ENCODE results near the gene LCN2. TPM values are rescaled to one million over a fixed set of nuclear protein-coding genes. Genes with fewer than 3 reads are reported as not detected.
A peak's percentile ranks its signal among the peaks of the same experiment; 100 is the strongest.
"Not testable (repeated sequence)": the region's sequence is repeated elsewhere in the genome, so short reads cannot be mapped to it uniquely, and the experiment has no call there.

Gene LCN2
- total RNA-seq, 1 donor from 2014 or later: not detected

DNA sequence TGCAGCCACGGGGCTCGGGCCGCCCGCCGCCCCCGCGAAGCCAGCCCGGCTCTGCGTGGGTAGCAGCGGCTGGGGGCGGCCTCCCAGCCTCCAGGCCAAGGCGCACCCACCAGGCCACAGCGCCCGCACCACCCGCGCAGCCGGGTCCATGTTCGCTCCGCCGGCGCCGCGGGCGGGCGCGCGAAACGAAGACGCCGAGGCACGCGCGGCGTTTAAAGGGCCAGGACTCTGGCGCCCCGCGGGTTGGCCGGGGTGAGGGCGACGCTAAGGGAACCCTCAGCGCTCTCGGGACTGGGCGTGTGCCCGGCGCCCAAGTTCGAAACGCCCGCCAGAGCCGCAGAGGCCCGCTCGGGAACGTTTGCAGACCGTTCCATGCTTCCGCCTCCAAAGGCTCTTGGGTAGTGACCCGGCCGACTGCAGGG, 21.7 kb upstream of the LCN2 start, which contains the start of gene PTGES2:
Gene PTGES2, minus strand, starts transcription at position 162 of the 422 bp plus-strand sequence. Its CDS starts 12 bp downstream, at position 150.
- peak; percentile 92 for DNase-seq (ENCODE audit: low read depth)

DNA sequence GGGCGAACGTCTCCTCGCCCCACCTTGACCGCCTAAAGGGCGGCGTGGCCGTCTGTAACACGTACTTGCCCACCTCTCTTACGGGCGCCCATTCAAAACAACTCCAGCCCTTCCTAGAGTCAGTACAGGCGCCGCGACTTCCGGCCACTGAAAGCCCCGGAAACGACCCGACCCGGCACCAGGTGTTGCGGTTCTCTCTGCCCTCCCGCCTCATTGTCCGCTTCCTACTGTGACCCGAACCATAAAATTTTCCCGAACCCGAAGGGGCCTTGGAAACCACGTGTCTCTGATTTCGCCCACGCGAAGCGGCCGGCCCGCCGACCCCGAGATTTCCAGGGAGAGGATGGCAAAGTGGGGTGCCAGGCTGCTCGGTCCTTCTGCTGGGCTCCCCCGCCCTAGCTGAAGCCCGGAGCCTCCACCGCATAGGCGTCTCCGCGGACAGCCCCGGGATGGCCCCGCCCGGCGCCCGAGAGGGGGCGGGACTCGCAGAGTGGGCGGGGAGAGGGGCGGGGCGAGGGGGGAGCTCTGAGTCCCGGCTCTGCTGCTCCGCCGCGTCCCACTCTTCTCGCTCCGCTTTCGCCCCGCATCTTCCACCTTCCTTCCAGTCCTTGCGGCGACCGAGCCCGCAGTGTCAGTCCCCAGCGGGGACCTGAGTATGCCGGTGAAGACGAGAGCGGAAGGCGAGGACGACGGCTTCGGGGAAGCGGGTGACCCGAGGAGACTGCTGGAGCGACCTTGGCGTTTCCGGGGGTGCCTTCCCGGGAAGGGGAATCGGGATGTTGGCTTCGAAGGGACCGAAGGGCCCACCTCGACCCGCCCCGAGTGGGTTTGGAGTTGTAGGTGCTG, 21.0 kb upstream of the LCN2 start:
- DNase-seq (ENCODE audit: low read depth): peak; percentile 95

DNA sequence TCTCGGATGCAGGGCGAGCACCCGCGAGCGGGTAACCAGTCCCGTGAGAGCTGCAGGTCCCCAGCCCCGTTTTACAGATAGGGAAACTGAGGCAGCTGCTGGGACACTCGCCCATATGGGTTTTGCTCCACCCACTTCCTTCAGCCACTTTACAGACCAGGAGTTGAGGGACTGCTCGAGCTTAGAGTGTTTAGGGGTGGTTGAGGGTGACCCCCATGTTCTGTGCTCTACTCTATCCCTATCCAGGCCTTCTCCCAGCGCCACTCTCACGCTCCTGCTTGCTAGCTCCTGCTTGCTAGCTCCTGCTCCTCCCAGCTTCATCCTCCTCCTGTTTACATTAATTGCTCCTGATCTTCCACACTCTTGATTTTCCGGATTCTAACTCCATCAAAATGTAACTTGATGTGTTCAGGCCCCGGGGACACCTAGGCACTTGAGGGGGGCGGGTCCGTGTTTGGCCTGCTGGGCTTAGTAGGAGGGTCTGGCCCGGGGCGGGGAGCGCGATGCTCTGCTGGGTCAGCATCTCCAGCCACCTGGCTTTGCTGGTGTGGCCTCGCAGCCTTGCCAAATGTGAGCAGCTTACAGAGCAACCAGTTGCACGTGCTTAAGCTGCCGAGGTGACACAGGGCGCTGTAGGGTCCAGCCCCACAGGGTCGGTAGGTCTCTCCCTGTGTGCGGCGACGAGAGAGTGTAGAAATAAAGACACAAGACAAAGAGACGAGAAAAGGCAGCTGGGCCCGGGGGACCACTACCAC, 20.2 kb upstream of the LCN2 start:
- no peak for DNase-seq (ENCODE audit: low read depth)

DNA sequence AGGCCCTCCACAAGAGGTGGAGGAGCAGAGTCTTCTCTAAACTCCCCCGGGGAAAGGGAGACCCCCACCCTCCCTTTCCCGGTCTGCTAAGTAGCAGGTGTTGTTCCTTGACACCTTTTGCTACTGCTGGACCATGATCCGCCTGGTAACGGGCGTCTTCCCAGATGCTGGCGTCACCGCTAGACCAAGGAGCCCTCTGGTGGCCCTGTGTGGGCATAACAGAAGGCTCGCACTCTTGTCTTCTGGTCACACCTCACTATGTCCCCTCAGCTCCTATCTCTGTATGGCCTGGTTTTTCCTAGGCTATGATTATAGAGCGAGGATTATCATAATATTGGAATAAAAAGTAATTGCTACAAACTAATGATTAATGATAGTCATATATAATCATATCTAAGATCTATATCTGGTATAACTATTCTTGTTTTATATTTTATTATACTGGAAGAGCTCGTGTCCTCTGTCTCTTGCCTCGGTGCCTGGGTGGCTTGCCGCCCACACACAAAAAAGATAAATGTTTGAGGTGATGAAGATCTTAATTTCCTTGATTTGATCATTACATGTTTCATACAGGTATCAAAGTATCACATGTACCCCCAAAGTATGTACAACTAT, 19.2 kb upstream of the LCN2 start:
- not testable (repeated sequence) for DNase-seq (ENCODE audit: low read depth)

DNA sequence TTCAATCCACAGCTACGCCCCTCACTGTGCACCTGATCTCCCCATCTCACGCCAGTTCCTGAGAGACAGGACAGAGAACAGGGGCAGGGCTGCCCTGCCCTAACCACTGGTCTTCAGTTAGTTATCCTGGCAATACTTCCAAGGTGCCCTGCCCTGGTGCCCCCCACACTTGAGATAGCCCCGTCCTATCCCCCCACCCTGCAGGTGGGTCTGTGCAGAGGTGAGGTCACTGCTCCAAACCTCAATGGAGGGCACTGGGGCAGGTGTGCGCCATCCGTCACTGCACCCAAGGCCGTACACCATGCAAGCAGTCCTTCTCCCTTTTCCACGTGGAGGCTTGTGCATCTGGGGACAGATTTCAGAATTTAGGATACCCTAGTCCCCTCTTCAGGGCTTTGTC, 18.6 kb upstream of the LCN2 start:
- DNase-seq (ENCODE audit: low read depth): not testable (repeated sequence)

DNA sequence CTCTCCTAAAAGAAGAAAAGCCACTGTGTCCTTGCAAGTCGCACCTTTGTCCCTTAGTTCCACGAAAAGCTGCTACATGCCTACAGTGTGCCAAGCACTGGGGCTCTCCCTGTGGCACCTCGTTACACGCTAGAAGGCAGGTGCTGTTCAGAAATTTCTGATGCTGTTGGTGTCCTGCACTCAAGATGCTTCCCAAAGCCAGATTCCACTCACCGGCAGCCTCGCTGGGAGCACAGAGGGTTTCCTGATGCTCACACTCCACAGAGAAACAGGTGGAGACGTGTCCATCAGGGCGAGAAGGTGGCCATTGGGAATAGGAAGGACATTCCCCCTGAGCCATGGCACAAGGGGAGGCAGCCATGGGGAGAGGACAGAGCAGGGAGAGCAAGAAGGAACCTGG, 17.9 kb upstream of the LCN2 start:
- not testable (repeated sequence) for DNase-seq (ENCODE audit: low read depth)

DNA sequence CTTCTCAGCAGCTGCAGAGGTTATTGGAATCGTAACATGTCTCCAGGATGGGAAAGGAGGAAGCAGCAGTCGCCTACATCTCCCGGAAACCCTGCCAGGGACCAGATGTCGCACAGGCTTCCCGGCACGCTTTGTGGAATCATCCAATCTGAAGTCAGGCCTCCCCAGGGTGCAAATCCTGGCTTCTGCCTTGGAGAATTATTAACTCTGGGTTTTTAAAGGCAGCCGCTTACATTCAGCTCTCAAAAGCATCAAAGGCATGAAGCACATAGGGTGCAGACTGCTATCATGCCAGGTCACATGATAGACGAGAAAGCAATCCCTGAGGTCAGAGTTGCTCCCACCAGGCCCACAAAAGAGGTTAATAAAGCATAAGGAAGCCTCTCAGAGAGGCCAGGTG, 17.1 kb upstream of the LCN2 start:
- not testable (repeated sequence) for DNase-seq (ENCODE audit: low read depth)

DNA sequence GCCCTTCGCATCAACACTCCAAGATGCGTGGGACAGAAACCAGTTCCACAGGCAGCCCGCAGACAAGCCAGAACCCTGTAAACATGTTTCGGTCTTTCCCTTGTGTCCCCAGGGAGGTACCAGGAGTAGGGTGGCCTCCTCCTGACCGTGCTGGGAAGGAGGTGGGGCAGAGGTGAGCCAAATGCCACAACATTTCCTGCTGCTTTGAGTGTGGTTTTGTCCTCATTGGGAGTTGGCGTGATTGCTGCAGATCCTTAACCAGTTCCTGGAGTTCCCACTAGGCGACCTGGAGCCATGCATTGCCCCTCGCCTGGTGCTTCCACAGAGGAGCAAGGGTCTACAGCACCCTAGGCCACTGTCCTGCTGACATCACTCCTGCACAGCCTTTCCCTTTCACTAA, 13.7 kb upstream of the LCN2 start:
- not testable (repeated sequence) for DNase-seq (ENCODE audit: low read depth)

DNA sequence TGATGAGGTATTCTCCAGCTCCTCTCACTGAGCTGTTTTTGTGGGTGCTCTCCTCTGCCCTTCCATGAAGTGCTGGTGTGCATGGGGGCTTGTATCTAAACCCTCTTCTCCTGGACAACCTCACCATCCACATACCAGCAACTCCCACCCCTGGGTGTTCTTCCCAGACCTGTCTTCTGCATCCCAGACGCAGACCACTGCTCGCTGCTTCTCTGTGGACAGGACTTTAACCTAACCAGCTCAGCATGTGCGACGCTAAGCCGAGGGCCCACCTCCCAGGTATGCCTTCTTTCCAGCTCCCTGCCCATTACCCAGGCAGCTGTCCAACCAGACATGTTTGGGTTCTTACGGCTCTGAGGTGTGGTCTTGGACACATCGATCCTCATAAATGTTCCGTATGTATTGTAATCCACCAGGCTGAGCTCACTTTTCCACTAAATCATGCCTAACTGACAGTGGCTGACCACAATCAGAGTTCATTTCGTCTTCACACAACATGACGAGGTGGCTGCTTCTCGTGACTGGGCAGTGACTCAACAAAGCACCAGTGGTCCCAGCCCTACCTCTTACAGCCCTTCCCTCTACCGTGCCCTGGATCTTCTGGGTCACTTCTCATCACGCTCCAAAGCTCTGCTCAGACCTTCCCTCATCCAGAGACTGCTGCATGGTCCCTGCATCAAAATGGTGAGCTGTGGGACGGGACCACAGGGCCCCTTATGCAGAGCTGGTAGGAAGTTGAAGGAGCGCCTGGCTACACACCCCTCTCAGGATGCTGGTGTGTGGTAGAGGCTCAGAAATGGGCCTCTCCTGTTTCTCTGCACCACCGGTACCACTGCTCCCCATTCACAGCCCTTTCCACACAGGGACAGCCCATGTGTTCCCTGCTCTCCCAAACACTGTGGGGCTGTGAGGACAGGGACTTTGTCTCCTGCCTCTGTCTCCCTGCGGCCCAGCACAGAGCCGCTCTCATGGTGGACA, 12.1 kb upstream of the LCN2 start:
- DNase-seq (ENCODE audit: low read depth): peak; percentile 84

DNA sequence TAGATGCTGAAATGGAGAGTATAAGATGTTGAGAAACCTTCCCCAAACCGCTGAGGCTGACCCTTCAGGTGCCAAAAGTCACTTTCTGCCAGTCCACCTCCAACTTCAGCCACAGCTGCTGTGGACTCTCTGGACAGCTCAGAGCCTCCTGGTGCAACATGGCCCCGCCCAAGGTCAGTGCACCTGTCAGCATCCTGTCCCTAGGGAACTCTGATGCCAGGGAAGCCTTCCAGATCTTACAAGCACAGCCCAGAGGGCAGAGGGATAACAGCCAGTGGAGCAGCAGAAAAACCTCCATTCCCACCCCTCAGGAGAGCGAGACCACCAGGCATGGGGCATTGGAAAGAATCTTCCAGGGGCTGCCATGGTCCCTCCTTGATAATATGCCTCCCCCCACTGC, 11.3 kb upstream of the LCN2 start:
- peak; percentile 80 for DNase-seq (ENCODE audit: low read depth)

DNA sequence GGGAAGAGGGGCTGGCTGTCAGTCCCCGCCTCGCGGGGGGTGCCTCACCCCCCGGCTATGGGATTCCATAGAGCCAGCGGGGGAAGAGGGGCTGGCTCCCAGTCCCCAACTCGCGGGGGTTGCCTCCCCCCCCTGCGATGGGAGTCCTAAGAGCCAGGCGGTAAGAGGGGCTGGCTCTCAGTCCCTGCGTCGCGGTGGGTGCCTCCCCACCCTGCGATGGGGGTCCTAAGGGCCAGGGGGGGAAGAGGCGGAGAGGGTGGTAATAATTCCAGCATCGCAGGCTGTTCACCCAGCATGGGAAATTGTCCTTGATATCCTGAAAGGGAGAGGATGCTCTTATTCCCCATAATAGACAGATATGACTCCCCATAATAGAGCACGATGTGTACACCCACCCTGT, 9.6 kb upstream of the LCN2 start:
- no peak for DNase-seq (ENCODE audit: low read depth)

DNA sequence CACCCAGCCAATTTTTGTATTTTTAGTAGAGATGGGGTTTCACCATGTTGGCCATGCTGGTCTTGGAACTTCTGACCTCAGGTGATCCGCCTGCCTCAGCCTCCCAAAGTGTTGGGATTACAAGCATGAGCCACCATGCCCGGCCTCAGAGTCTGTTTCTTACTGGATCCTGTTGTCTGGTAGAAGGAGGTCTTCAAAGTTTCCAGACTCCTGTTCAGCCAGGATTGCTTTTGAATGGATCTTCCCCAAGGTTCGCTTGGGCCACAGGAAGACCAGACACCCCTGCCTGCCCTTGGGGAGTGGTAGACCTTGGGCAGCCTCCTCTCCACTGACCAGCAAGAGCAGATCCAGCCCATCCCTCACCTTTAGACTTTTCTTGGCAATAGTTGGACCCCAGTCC, 7.6 kb upstream of the LCN2 start:
- no peak for DNase-seq (ENCODE audit: low read depth)

DNA sequence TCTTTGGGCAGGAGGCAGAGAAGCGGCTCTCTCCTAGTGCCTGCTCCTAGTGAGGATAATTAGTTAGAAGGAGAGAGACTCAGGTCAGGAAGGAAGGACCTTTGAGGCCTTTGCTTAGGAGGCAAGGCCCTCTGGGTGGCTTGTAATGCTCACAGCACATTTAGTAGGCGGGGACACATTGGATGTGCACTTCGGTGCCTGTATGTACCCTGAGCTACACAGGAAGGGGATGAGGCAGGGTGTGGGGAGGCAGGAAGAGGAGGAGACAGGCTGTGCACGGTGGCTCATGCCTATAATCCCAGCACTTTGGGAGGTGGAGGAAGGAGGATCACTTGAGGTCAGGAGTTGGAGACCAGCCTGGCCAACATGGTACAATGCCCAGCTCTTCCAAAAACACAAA, 7.2 kb upstream of the LCN2 start:
- DNase-seq (ENCODE audit: low read depth): no peak

DNA sequence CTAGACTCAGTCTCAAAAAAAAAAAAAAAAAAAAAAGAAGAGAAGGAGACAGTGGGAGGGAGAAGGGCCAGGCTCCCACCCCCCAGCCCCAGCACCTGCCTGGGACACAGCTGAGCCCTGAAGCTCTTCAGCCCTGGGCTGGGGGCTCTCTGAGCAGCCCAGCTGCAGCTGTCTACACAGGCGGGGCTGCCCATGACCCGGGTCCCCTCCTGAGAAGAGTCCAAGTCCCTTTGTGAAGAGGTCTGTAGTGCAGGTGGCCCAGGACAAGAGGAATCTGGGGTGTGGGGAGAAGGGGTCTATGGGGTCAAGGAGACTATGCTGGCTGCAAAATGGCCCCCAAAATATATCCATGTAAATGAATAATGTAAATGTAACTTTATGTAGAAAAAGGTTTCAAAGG, 6.7 kb upstream of the LCN2 start:
- DNase-seq (ENCODE audit: low read depth): no peak

DNA sequence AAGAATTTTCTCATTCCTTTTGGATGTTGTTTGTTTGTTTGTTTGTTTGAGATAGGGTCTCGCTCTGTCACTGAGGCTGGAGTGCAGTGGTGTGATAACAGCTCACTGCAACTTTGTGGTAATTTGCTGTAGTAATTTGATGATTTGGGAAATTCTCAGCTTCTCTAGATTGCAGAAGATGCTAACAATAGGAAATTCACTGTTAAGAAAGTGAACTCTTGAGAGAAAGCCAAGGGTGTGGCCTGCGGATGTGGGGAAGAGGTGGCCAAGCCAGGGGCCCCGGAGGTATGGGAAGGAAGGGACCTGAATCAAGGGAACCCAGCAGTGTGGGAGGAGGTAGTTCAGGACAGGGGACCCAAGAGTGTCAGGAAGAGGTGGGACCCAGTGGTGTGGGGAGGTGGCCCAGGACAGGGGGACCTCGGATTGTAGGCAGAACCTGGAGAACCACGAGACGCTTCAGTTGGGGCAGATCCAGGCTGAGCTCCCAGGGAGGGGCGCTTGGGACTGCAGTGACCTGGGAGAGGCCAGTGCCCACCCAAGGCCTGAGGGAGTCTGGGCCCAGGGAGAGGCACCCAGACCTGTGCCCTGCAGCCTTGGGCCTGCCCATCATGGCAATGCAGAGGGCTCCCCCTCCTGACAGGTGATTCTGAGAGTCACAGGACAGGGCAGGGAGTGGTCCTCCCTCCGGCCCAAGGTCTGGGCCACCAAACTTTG, 5.6 kb upstream of the LCN2 start:
- no peak for DNase-seq (ENCODE audit: low read depth)

DNA sequence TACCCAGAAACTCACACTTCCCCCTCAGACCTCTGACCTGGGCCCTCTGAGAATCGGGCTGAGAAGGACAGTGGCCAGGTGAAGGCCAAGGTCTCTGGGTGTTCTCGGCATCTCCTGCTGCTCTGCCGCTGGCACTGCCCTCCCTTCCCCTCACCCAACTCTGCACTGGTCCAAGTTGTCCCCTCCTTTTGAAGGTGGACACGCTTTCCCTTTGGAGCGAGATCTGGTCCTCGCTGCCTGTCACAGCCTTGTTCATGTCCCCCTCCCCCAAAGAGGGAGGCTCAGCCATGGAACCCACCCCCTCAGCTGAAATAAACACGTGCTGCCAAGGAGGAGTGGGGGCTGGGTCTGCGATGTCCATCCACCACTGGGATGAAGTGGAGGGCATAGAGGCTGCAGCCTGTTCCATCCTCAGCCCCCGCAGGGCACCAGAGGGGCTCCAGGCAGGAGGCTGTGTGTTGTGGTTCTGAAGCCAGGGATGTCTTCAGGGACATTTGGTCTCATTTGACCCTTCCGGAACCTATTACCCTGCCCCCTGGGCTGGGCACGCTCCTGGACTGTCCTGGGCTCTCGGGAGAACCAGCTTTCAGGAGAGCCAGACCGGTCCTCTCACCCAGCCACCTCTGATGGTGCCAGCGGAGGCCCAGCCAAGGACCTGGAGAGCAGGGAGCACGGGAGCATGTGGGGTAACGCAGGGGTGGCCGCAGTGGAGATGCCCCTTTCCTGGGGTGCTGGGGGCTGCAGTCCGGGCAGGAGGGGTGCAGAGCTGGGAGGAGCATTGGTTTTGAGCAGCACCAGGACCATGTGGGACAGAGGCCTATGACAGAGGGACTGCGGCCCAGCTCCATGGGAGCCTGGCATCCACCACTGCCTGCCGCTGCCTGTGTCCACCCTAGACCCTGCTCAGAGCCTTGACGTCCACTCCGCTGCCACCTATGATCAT, 4.7 kb upstream of the LCN2 start:
- DNase-seq (ENCODE audit: low read depth): no peak

DNA sequence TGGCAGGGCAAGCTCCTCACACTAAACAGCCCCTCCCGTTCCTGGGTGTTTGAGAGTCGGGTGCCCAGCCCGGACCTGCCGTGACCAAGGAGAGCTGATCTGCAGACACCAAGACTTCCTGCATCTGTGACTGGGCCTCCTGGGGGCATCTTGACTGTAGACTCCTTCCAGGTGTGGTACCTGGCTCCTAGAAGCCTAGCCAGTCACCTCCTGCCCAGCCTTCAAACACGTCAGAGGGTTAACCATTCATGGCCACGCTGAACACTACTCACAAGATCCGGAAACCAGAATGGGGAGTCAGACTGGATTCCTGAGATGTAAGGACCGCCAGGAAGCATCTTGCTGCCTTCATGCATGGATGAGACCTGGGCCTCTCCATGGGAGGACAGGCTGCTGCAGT, 3.7 kb upstream of the LCN2 start:
- no peak for DNase-seq (ENCODE audit: low read depth)

DNA sequence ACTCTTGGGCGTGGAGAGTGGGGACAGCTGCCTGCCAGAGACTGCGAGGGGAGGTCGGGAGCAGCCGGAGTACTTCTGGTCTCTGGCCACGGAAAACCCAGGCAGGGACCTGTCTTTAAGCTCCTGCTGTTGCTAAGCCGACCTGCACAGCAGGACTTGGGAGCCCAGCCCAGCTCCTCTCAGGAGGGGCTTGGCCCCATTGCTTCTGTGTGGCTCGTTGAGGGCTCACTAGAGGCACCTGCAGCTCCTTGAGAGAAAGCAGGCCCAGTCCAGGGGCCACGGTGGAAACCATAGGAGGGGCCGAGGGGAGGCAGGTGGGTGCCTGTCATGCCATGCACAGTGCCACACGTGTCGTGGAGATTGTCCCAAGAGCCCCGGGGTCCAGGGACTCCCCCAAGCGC, 3.3 kb upstream of the LCN2 start:
- DNase-seq (ENCODE audit: low read depth): no peak

DNA sequence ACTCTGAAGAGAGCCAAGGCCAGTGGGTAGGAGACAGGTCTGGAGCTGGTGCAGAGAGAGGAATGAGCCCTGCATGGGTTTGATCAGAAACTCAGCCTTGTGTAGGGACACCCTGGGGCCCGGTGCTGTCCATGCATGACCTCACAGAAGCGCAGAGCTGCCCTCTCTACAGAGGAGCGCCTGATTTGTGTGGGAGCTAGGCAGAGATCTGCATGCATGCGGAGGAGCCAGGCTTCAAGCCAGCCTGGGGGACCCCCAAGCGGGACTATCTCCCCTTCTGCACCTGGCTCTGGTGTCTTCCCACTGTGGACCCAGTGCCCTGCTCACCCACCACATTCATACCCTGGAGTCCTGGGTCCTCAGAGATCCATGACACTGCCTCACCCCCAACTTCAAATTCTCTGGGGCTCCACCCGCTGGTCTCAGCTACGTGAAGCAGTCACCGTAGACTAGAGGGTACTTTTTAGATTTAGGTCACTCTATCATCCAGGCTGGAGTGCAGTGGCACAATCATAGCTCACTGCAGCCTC, 2.6 kb upstream of the LCN2 start:
- no peak for DNase-seq (ENCODE audit: low read depth)
